Measurements from ENCODE around the gene HLA-E. TPM values are rescaled to one million over a fixed set of nuclear protein-coding genes. Genes with fewer than 3 reads are reported as not detected.

Gene HLA-E
- total RNA-seq, 1 donor from 2014 or later = 1,028 TPM

DNA sequence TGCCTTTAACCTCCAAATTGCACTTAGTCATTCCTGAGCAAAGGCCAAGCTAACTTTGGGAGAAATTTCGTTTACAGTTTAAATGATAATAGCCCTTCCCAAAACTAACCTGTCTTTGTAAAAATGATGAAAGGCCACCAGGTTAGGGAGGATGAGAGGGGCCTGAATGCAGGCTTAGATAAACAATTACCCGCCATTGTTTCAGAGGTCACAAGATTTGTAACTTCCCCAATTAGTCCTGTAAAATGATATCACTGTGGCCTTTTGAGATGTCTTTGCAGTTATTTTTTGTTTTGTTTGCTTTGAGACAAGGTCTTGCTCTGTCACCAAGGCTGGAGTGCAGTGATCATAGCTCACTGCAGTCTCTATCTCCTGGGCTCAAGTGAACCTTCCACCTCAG lies 40.7 kb downstream of the HLA-E start:
- Histone ChIP-seq H3K4me3 (no peak overlapping the region), H3K27ac (no peak overlapping the region), H3K9me3 (no peaks in the 10 kb centered on the region), H3K4me1 (peaks cover 21% of the 10 kb centered on the region), H3K27me3 (no peaks in the 10 kb centered on the region), H3K36me3 (no peaks in the 10 kb centered on the region)
- intact Hi-C loops (cut with DNase I) = loop anchor here (5.0 kb wide), 1 partner anchor 38 kb away; no protein-coding TSS in a partner anchor
- no peak for ATAC-seq
- TF ChIP-seq CTCF (IDR thresholded peaks at IDR 0.05) = no peak
- no peak for DNase-seq

DNA sequence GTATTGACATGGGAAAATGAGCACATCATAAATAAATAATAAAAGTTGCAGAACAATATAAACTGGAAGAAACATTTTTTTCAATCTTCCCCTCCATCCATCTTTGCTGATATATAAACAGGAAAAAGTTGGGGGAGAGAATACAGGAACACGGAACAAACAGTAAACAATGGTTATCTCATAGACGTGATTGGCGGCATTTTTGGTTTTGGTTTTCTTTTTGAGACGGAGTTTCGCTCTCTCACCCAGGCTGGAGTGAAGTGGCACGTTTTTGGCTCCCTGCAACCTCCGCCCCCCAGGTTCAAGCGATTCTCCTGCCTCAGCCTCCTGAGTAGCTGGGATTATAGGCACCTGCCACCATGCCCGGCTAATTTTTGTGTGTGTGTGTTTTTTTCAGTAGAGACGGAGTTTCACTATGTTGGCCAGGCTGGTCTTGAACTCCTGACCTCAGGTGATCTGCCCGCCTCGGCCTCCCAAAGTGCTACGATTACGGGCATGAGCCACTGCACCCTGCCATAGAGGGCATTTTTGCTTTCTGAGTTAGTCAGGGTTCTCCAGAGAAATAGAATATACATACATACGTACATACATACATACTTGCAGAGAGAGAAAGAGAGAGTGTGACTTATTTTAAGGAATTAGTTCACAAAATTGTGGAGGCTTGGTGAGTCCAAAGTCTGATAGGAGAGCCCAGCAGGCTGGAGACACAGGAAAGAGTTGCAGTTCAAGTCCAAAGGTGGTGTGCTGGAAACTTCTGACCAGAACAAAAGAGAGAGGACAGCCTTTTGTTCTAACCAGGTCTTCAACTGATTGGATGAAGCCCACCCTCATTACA lies 44.4 kb downstream of the HLA-E start:
- DNase-seq (no peak), ATAC-seq (peak; percentile 39)
- no peaks in the 10 kb centered on the region for H3K27me3 ChIP-seq
- H3K27ac ChIP-seq = peak overlapping the region; percentile 63
- intact Hi-C loops (cut with DNase I) = loop anchor here (5.0 kb wide), 1 partner anchor 41 kb away; no protein-coding TSS in a partner anchor
- H3K36me3 ChIP-seq = no peaks in the 10 kb centered on the region
- peaks cover 9% of the 10 kb centered on the region for H3K4me1 ChIP-seq
- H3K9me3 ChIP-seq = no peaks in the 10 kb centered on the region
- TF ChIP-seq CTCF (IDR thresholded peaks at IDR 0.05) = no peak
- no peak overlapping the region for H3K4me3 ChIP-seq

DNA sequence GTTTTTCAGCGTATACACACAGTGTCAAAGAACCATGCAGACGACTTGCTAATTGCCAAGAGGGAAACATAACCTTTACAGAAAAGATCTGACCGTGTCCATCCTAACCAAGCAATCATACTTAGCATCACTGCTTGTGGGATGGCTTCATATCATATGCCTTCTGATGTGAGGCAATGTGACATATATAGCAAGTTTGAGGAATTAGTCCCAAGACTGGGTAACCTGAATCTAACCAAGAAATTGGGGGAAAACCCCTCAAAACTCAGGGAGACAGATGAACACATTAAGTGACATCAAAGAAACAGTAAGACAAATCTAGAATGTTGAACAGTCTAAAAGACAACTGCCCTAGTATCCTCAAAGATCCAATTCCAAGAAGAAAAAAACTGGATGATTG lies 48.6 kb downstream of the HLA-E start:
- no peaks in the 10 kb centered on the region for H3K27me3 ChIP-seq
- H3K36me3 ChIP-seq = no peaks in the 10 kb centered on the region
- peaks cover 14% of the 10 kb centered on the region for H3K4me1 ChIP-seq
- H3K4me3 ChIP-seq = no peak overlapping the region
- no peaks in the 10 kb centered on the region for H3K9me3 ChIP-seq
- ATAC-seq (no peak), DNase-seq (no peak)
- no peak overlapping the region for H3K27ac ChIP-seq
- intact Hi-C loops (cut with DNase I) = no loop called here
- no peak for TF ChIP-seq CTCF (IDR thresholded peaks at IDR 0.05)

GRCh38 chr6:30541515-30542403 lies 52.5 kb downstream of the HLA-E start:
- peaks cover 29% of the 10 kb centered on the region for H3K4me1 ChIP-seq
- TF ChIP-seq CTCF (IDR thresholded peaks at IDR 0.05) = peak; percentile 99
- DNase-seq (peak; percentile 84), ATAC-seq (peak; percentile 92)
- H3K9me3 ChIP-seq = no peaks in the 10 kb centered on the region
- peak overlapping the region; percentile 48 for H3K4me3 ChIP-seq
- peak overlapping the region; percentile 65 for H3K27ac ChIP-seq
- H3K36me3 ChIP-seq = peaks cover 18% of the 10 kb centered on the region
- no peaks in the 10 kb centered on the region for H3K27me3 ChIP-seq
- intact Hi-C loops (cut with DNase I) = loop anchor here (5.0 kb wide), 1 partner anchor 59 kb away; no protein-coding TSS in a partner anchor

DNA sequence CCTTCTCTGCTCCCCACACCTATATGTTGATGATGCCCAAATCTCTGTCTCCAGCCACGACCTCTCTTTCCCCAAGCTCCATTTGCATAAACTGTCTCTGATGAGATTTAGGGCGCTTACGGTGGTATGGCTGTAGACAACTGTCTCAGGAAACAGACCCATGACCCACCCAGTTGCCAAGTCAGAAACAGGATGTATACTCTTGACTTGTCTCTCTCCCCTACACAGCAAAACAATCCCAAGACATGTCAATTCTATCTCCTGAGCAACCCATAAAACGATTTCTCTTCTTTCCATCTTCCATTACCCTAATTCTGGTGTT lies 53.1 kb downstream of the HLA-E start:
- peak overlapping the region; percentile 65 for H3K27ac ChIP-seq
- no peaks in the 10 kb centered on the region for H3K9me3 ChIP-seq
- H3K27me3 ChIP-seq = no peaks in the 10 kb centered on the region
- peaks cover 24% of the 10 kb centered on the region for H3K36me3 ChIP-seq
- DNase-seq (no peak), ATAC-seq (peak; percentile 7)
- H3K4me3 ChIP-seq = peak overlapping the region; percentile 48
- intact Hi-C loops (cut with DNase I) = loop anchor here (5.0 kb wide), 1 partner anchor 60 kb away; no protein-coding TSS in a partner anchor
- H3K4me1 ChIP-seq = peaks cover 29% of the 10 kb centered on the region
- TF ChIP-seq CTCF (IDR thresholded peaks at IDR 0.05) = no peak

All from upper lobe of right lung (tissue), 1 donor.